HG03139 (cell line): ENCODE measurements around the gene QKI.

ENCODE experiments used
- ATAC-seq: cut with Tn5 transposase; IDR thresholded peaks from one replicate; pipeline ENCODE4 v1.9.1; 2021; ENCODE audit not compliant: unreplicated experiment

Gene QKI

GRCh38 chr6:163605385-163606097, 191.0 kb downstream of the QKI start:
- no peak for ATAC-seq

- ATAC-seq: no peak
These were observed 193.3 kb downstream of the QKI start for GRCh38 chr6:163607792-163608191.

- ATAC-seq: no peak
These were observed 193.7 kb downstream of the QKI start for GRCh38 chr6:163608204-163608644.

GRCh38 chr6:163612200-163612599, 197.7 kb downstream of the QKI start:
- ATAC-seq: no peak

GRCh38 chr6:163613025-163613424, 198.5 kb downstream of the QKI start:
- ATAC-seq: no peak

GRCh38 chr6:163613668-163614067, 199.2 kb downstream of the QKI start:
- no peak for ATAC-seq

GRCh38 chr6:163616452-163616851, 201.9 kb downstream of the QKI start:
- no peak for ATAC-seq

GRCh38 chr6:163617549-163617948, 203.0 kb downstream of the QKI start:
- no peak for ATAC-seq

- ATAC-seq: no peak
These were observed 205.6 kb downstream of the QKI start for GRCh38 chr6:163620101-163620500.

- no peak for ATAC-seq
These were observed 206.3 kb downstream of the QKI start for GRCh38 chr6:163620670-163621330.

- ATAC-seq: no peak
These were observed 210.7 kb downstream of the QKI start for GRCh38 chr6:163625265-163625664.

- ATAC-seq: no peak
These were observed 211.8 kb downstream of the QKI start for GRCh38 chr6:163626073-163626867.

- no peak for ATAC-seq
These were observed 212.9 kb downstream of the QKI start for GRCh38 chr6:163627274-163628062.
